Gastroesophageal sphincter (tissue), 3 donors: ENCODE results near the gene RDH8.

Experiments used
- EP300 ChIP-seq: sonication (generic); formaldehyde crosslinking; IDR thresholded peaks from one replicate; pipeline ENCODE4 v1.6.1; 2017; ENCODE audit warnings: antibody characterized with exemption, mild to moderate bottlenecking
- POLR2A ChIP-seq, 2 donors: fragments of 450-650 bp; IDR thresholded peaks; one replicate each; pipeline ENCODE4 v1.6.1; 2017; ENCODE audit warnings: antibody characterized with exemption in 2 of 2, mild to moderate bottlenecking in 2 of 2, moderate library complexity in 1 of 2
- POLR2AphosphoS5 ChIP-seq: sonication (generic); formaldehyde crosslinking; IDR thresholded peaks from one replicate; pipeline ENCODE4 v1.6.1; 2017; ENCODE audit warnings: antibody characterized with exemption
- TF ChIP-seq, protein P1 (sequence below), 4 experiments: fragments of 200-600 bp in 2 of 4; fragments of 450-650 bp in 2 of 4; sonication (generic) in 1 of 4; IDR thresholded peaks; one replicate each; pipeline ENCODE4 v1.5.1; 2017 to 2019; ENCODE audit warnings: antibody characterized with exemption in 4 of 4, mild to moderate bottlenecking in 2 of 4, moderate library complexity in 2 of 4

DNA sequence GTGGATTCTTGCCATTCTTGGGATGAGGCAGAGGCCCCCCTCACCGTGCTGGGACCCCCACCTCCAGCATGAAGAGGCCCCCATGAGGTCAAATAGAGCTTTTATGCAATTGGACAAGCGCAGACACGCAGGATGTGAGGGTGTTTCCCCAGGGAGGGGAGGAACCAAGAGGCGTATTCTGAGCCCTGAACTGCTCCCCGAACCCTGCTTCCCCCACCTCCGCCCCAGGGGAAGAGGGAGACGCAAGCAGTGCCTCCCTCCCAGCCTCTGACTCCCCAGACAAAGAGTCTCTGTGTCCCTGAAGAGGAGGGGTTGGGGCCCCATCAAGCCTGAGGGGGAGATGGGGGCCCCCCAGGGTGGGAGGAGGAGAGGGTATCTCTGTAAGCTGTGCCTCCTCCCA, 1.3 kb upstream of the RDH8 start:
- TF ChIP-seq POLR2AphosphoS5 (no peak), POLR2A (IDR thresholded peaks at IDR 0.05) (no peak), EP300 (no peak)
- TF ChIP-seq, protein P1, sequence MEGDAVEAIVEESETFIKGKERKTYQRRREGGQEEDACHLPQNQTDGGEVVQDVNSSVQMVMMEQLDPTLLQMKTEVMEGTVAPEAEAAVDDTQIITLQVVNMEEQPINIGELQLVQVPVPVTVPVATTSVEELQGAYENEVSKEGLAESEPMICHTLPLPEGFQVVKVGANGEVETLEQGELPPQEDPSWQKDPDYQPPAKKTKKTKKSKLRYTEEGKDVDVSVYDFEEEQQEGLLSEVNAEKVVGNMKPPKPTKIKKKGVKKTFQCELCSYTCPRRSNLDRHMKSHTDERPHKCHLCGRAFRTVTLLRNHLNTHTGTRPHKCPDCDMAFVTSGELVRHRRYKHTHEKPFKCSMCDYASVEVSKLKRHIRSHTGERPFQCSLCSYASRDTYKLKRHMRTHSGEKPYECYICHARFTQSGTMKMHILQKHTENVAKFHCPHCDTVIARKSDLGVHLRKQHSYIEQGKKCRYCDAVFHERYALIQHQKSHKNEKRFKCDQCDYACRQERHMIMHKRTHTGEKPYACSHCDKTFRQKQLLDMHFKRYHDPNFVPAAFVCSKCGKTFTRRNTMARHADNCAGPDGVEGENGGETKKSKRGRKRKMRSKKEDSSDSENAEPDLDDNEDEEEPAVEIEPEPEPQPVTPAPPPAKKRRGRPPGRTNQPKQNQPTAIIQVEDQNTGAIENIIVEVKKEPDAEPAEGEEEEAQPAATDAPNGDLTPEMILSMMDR (IDR thresholded peaks at IDR 0.05): no peak
